HFF-Myc (cell line): ENCODE measurements around the gene SLC6A20.

Source experiments
- DNase-seq: peaks from one replicate; pipeline ENCODE4 v3.0.0-alpha.2; 2011; ENCODE audit warnings: low read depth; ENCODE audit errors: extremely low read depth
- H3K4me3 ChIP-seq: replicated peaks from 2 replicates; pipeline ENCODE4 v1.5.1; 2011; ENCODE audit warnings: low read depth, mild to moderate bottlenecking, control low read depth, low read length
- TF ChIP-seq, protein P1 (sequence below): IDR thresholded peaks from 2 replicates; pipeline ENCODE4 v1.5.1; 2012; ENCODE audit warnings: mild to moderate bottlenecking, low read depth, low read length, control low read depth; ENCODE audit errors: missing control alignments

SLC6A20 gene

DNA sequence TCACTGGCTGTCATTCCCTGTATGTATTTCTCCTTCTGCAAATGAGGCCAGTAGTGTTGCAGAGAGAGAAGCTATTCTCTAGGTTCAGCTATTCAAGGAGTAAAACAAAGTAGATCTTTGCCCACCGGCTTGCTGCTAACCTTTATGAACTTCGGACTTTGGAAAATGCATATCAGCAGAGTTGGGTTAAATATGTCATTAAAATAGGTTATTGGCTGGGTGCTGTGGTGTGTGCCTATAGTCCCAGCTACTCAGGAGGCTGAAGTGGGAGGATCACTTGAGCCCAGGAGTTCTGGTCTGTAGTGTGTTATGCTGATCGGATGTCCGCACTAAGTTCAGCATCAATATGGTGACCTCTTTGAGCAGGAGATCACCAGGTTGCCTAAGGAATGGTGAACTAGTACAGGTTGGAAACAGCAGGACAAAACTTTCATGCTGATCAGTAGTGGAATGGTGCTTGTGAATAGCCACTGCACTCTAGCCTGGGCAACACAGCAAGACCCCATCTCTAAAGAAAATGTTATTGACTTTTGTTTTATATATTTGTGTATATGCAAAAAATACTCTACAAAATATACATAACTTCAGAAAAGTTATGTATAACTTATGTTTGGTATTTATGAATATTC is 53.8 kb downstream of the SLC6A20 start:
- TF ChIP-seq, protein P1, sequence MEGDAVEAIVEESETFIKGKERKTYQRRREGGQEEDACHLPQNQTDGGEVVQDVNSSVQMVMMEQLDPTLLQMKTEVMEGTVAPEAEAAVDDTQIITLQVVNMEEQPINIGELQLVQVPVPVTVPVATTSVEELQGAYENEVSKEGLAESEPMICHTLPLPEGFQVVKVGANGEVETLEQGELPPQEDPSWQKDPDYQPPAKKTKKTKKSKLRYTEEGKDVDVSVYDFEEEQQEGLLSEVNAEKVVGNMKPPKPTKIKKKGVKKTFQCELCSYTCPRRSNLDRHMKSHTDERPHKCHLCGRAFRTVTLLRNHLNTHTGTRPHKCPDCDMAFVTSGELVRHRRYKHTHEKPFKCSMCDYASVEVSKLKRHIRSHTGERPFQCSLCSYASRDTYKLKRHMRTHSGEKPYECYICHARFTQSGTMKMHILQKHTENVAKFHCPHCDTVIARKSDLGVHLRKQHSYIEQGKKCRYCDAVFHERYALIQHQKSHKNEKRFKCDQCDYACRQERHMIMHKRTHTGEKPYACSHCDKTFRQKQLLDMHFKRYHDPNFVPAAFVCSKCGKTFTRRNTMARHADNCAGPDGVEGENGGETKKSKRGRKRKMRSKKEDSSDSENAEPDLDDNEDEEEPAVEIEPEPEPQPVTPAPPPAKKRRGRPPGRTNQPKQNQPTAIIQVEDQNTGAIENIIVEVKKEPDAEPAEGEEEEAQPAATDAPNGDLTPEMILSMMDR: no peak
- no peak overlapping the region for H3K4me3 ChIP-seq
- DNase-seq: no peak

DNA sequence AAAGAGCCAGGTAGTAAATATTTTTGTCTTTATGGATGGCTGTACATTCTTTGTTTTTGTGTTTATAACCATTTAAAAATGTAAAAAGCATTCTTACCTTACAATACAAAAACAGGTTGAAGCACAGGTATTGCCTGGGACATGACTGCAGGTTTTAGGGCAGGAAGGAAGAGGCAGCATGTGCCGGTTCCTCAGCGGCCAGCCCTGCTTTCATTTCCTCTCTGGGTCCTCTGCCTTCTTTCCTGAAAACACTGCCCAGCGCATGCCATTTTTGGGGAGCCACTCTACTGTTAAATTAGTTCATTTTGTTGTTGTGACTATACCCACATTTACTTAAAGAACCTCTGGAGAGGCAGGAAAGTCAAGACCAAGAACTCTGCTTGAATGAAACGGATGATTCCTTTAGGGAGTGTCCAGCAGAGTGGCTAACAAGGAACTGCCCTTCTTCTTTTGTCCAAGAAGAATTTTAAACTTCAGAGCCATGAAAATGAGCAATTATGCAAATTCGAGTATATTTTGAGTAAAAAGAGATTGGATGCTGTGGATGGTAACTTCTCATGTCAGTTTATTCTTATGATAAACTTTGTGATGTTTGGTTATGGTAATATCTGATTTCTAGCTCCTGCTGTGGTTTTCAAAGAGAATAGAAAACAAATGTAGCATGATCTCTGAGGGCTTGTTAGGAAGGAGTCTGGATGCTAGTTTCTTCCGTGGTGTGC is 54.4 kb downstream of the SLC6A20 start:
- no peak for DNase-seq
- TF ChIP-seq, protein P1: no peak
- H3K4me3 ChIP-seq: no peak overlapping the region

DNA sequence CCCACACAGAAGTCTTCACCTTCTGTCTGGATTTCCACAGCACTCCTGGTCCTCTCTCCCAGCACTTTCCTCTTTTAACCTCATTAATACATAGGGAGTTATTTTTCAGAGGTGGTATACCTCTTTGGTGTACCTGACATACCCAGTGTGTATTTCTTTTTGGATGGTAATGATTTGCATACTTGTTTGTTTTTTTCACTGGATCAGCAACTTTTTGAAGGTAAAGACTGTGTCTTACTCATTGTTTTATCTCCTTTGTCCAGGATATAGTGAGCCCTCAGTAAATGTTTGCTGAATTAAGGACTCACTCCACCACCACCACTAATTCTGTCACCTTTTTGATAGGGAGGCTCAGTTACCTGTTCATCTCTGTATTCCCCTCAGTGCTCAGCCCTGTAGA is 55.1 kb downstream of the SLC6A20 start:
- H3K4me3 ChIP-seq: no peak overlapping the region
- TF ChIP-seq, protein P1: no peak
- no peak for DNase-seq

DNA sequence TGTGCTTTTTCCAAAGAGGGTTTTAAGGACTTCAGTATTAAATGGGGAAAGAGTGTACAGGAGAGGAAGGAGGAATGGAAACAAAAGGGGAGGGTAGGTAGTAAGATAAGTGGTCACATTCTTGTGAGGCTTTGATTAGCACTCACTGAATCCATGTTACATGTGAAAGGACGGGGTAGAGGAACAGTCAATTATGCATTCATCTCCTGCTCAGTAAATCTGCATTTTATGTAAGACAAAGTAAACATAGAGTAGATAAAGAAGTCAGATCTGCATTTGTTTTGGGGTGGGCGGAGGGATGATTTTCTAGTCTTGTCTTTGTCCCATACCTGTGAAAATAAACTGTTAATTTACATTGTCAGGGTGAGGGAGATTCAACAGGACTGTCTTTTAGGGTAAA is 56.3 kb downstream of the SLC6A20 start:
- TF ChIP-seq, protein P1: no peak
- DNase-seq: no peak
- no peak overlapping the region for H3K4me3 ChIP-seq

DNA sequence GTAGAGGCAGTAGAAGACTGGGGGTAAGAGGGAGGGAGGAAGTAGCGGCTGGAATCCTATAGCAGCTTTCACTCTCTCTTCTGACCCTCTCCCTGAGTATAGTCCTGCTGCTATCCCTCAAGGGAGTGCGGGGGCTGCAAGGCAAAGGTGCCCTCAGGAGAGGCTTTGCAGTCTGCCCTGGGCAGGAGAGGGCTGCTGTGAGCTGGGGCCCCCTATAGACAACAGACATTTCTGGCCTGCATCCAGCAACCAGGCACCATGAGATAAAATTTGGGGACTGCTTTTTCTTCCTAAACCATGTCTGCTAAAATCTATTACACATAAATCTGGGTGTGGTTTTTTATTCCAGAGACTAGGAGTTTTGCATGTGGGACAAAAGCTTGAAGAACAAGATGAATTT is 59.1 kb downstream of the SLC6A20 start:
- H3K4me3 ChIP-seq: no peak overlapping the region
- TF ChIP-seq, protein P1: no peak
- DNase-seq: no peak

GRCh38 chr3:45736707-45737106 is 59.6 kb downstream of the SLC6A20 start:
- no peak for DNase-seq
- TF ChIP-seq, protein P1: no peak
- H3K4me3 ChIP-seq: no peak overlapping the region
